ENCODE data around the gene CFAP119.
A peak's percentile ranks its signal among the peaks of the same experiment; 100 is the strongest.

DNA sequence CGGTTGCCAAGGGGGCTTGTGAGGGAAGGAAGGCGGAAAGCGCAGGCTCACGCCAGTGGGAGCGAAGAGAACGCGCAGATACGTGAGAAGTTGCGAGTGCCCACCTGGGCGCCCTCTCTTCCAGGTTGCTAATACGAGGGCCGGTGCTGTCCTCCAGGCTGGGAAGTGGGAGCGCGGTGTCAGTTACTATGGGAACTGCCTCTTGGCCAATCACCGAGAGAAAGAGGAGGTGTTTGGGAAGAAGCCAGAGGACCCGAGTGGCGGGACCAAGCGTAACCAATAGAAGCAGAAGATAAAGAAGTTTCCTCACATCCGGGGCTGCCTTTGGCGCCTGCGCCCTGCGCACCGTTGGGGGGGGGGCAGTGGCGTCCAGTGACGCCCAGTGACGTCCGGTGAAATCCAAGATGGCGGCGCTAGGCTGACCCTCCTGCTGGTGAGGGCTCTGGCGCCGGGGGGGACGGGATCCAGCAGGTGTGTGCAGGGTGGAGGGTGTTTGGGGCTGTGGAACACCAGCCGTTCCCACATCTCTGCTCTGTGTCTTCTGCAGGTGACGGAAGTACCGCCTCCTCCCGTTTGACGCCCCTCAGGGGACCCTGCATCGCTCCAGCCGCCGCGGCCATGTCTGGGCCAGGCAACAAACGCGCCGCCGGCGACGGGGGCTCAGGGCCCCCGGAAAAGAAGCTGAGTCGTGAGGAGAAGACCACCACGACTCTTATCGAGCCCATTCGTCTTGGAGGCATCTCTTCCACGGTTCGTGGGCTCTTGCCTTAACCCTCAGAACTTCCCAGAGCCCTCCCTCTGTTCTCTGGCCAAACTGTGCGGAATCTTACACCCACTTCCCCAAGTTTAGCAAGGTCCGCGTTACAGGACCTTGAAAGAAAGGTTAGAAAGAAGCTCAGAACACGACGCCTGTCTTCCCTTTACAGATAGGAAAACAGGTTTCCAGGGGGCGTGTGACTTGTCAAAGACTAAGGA lies at the start of gene CFAP119, which contains the start of gene RNF40:
- TF ChIP-seq POLR2A (IDR thresholded peaks at IDR 0.05) = peak in 2 of 4 donors; percentile 62 to 66
- TF ChIP-seq, protein P1, sequence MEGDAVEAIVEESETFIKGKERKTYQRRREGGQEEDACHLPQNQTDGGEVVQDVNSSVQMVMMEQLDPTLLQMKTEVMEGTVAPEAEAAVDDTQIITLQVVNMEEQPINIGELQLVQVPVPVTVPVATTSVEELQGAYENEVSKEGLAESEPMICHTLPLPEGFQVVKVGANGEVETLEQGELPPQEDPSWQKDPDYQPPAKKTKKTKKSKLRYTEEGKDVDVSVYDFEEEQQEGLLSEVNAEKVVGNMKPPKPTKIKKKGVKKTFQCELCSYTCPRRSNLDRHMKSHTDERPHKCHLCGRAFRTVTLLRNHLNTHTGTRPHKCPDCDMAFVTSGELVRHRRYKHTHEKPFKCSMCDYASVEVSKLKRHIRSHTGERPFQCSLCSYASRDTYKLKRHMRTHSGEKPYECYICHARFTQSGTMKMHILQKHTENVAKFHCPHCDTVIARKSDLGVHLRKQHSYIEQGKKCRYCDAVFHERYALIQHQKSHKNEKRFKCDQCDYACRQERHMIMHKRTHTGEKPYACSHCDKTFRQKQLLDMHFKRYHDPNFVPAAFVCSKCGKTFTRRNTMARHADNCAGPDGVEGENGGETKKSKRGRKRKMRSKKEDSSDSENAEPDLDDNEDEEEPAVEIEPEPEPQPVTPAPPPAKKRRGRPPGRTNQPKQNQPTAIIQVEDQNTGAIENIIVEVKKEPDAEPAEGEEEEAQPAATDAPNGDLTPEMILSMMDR (IDR thresholded peaks at IDR 0.05) = no peak

Measured in stomach (tissue), 4 donors.